ENCODE data around the gene ZEB1. TPM values are rescaled to one million over a fixed set of nuclear protein-coding genes. Genes with fewer than 3 reads are reported as not detected.

The ZEB1 gene
- total RNA-seq, 1 donor from 2014 or later = 85.4 TPM

DNA sequence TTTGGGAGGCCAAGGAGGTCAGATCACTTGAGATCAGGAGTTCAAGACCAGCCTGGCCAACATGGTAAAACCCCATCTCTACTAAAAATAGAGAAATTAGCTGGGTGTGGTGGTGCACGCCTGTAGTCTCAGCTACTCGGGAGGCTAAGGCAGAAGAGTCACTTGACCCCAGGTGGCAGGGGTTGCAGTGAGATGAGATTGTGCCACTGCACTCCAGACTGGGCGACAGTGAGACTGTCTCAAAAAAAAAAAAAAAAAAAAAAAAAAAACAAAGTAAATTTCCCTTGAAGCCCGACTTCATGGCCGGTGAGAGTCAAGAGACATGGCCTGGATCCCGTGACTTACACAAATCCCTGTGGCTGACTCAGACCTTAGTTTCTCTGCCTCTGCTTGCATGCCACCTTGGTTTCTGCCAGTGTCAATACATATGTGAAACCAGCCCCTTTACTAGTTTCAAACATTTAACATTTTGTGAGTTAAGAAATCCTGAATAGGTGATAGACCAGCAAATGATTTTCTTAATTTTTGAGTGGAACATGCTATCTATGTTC is 62.8 kb downstream of the ZEB1 start:
- Histone ChIP-seq H3K9me3 (replicated peaks) (no peaks in the 10 kb centered on the region), H3K4me3 (no peak overlapping the region), H3K27me3 (ENCODE audit: low read depth) (no peaks in the 10 kb centered on the region), H3K27ac (replicated peaks) (no peak overlapping the region), H3K36me3 (no peaks in the 10 kb centered on the region), H3K4me1 (peaks cover 40% of the 10 kb centered on the region)
- intact Hi-C loops (cut with micrococcal nuclease) = no loop called here
- no peak for DNase-seq
- TF ChIP-seq, protein P1, sequence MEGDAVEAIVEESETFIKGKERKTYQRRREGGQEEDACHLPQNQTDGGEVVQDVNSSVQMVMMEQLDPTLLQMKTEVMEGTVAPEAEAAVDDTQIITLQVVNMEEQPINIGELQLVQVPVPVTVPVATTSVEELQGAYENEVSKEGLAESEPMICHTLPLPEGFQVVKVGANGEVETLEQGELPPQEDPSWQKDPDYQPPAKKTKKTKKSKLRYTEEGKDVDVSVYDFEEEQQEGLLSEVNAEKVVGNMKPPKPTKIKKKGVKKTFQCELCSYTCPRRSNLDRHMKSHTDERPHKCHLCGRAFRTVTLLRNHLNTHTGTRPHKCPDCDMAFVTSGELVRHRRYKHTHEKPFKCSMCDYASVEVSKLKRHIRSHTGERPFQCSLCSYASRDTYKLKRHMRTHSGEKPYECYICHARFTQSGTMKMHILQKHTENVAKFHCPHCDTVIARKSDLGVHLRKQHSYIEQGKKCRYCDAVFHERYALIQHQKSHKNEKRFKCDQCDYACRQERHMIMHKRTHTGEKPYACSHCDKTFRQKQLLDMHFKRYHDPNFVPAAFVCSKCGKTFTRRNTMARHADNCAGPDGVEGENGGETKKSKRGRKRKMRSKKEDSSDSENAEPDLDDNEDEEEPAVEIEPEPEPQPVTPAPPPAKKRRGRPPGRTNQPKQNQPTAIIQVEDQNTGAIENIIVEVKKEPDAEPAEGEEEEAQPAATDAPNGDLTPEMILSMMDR (IDR thresholded peaks at IDR 0.05; ENCODE audit: borderline replicate concordance) = no peak

DNA sequence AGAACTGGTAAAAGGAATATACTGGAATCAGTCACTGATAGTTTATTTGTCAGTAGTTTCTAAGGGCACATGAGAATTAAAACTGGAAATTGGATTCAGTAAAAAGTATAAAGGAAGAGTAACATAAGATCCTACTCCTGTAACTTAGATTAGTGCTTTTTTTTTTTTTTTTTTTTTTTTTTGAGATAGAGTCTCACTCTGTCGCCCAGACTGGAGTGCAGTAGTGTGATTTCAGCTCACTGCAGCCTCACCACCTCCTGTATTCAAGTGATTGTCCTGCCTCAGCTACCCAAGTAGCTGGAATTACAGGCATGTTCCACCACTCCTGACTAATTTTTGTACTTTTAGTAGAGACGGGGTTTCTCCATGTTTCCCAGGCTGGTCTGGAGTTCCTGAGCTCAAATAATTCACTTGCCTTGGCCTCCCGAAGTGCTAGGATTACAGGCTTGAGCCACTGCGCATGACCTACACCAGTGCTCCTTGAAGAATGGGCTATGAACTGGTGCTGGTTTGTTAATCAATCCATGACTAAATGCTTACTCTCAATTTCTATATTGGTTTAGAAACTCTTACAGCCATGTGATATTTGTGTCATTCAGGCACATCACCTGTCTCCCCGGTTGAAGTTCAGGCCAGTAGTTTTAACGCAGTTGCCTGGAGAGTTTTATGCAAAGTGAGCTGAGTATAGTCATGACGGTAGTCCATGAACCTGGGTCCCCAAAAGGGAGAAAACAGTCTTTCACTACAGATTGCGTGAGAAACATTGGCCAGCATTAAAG is 65.0 kb downstream of the ZEB1 start:
- no peaks in the 10 kb centered on the region for H3K27me3 ChIP-seq (ENCODE audit: low read depth)
- H3K36me3 ChIP-seq = peaks cover 17% of the 10 kb centered on the region
- no peak overlapping the region for H3K27ac ChIP-seq (replicated peaks)
- no peaks in the 10 kb centered on the region for H3K9me3 ChIP-seq (replicated peaks)
- peaks cover 40% of the 10 kb centered on the region for H3K4me1 ChIP-seq
- TF ChIP-seq, protein P1 (IDR thresholded peaks at IDR 0.05; ENCODE audit: borderline replicate concordance) = no peak
- intact Hi-C loops (cut with micrococcal nuclease) = no loop called here
- H3K4me3 ChIP-seq = no peak overlapping the region
- DNase-seq = no peak

DNA sequence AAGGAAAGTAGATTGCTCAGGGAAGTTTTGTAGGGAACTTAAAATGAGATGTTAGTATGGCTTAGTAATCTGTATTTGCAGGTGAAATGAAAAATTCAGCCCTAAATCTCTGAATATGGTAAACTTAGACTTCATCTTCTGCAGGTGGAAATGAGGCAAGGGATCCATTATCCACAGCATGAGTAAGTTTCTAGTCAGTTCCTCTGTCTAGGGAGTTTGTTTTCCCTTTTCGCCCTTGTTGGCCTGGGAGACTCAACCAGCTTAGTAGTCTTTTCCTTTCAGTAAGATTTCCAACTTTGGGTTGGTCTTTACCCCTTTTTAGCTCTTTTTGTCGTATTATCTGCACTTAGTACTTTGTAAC is 65.6 kb downstream of the ZEB1 start:
- H3K27ac ChIP-seq (replicated peaks) = no peak overlapping the region

DNA sequence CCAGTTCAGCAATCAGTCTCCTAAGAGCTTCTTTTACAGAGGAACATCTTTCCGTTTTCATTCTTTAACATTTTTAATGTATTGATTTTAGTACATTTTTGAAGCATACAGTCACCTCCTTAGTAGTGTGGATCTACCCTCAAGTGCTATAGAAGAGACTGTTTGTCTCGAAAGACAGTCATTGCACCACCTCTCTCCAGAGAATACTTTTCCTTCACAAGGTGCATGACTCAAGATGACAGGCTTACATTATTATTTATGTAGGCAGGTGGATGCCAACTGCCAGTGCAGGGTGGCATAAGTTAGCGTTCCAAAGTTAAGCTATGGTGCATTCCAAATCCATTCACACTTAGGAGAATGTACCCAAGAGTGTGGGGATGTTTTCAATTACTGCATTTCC is 71.8 kb downstream of the ZEB1 start:
- no peak for DNase-seq
- Histone ChIP-seq H3K4me1 (peaks cover 21% of the 10 kb centered on the region), H3K9me3 (replicated peaks) (no peaks in the 10 kb centered on the region), H3K27ac (replicated peaks) (no peak overlapping the region), H3K4me3 (no peak overlapping the region), H3K27me3 (ENCODE audit: low read depth) (no peaks in the 10 kb centered on the region), H3K36me3 (peaks cover 25% of the 10 kb centered on the region)
- TF ChIP-seq, protein P1 (IDR thresholded peaks at IDR 0.05; ENCODE audit: borderline replicate concordance) = no peak
- intact Hi-C loops (cut with micrococcal nuclease) = no loop called here

More for the DNA sequence above, 65.6 kb downstream of the ZEB1 start:
- Histone ChIP-seq H3K27me3 (ENCODE audit: low read depth) (no peaks in the 10 kb centered on the region), H3K4me3 (no peak overlapping the region), H3K4me1 (peaks cover 40% of the 10 kb centered on the region), H3K36me3 (peaks cover 22% of the 10 kb centered on the region), H3K9me3 (replicated peaks) (no peaks in the 10 kb centered on the region)
- no peak for DNase-seq
- TF ChIP-seq, protein P1 (IDR thresholded peaks at IDR 0.05; ENCODE audit: borderline replicate concordance) = no peak
- intact Hi-C loops (cut with micrococcal nuclease) = no loop called here

DNA sequence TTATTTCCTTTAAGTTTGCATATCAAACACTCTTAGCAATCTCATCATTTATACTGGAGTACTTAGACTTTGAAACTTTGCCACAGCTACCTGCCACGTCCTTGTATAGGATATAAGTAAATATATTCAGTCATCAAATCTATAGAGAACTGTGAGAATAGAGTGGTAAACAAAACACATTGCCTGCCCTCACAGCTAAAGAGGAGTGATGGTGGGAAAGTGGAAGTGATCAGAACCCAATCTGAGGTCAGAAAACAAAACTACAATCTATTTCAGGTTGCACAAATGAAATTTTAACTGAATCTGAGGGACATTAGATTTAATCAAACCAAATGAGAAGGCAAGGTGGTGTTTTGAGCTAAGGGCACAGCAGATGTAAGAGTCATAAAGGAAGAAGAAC is 74.8 kb downstream of the ZEB1 start:
- TF ChIP-seq, protein P1 (IDR thresholded peaks at IDR 0.05; ENCODE audit: borderline replicate concordance) = no peak
- H3K4me1 ChIP-seq = peaks cover 49% of the 10 kb centered on the region

More for the DNA sequence above, 74.8 kb downstream of the ZEB1 start:
- no peak for DNase-seq
- intact Hi-C loops (cut with micrococcal nuclease) = no loop called here
- H3K27ac ChIP-seq (replicated peaks) = no peak overlapping the region
- H3K4me3 ChIP-seq = no peak overlapping the region
- no peaks in the 10 kb centered on the region for H3K27me3 ChIP-seq (ENCODE audit: low read depth)
- peaks cover 9% of the 10 kb centered on the region for H3K36me3 ChIP-seq
- no peaks in the 10 kb centered on the region for H3K9me3 ChIP-seq (replicated peaks)

All from left ventricle myocardium inferior (tissue), 1 donor.